Endometrial microvascular endothelial cells (primary cell): ENCODE results near the gene LCLAT1. TPM values are rescaled to one million over a fixed set of nuclear protein-coding genes. Genes with fewer than 3 reads are reported as not detected.
"Not testable (repeated sequence)": the region's sequence is repeated elsewhere in the genome, so short reads cannot be mapped to it uniquely, and the experiment has no call there.

Source experiments
- in situ Hi-C: cut with HindIII; loops from 2 replicates; pipeline ENCODE4 v1.10.0; 2017; ENCODE audit warnings: low sequenced_read_pairs, low pct_unique_long_range_greater_than_20kb; ENCODE audit errors: inconsistent ontology term
- total RNA-seq: library from RNA; depleted of rRNA; stranded (reverse); fragments of >200 nt; gene quantifications from one replicate; pipeline ENCODE4 v1.2.3, GENCODE V29; 2015; ENCODE audit errors: inconsistent ontology term

Gene LCLAT1
- total RNA-seq, 1 donor from 2014 or later = 16.8 TPM

GRCh38 chr2:30503695-30504052 is 56.6 kb downstream of the LCLAT1 start:
- in situ Hi-C loops = no loop called here

GRCh38 chr2:30504731-30505130 is 57.7 kb downstream of the LCLAT1 start:
- in situ Hi-C loops = no loop called here

GRCh38 chr2:30505500-30506180 is 58.6 kb downstream of the LCLAT1 start:
- in situ Hi-C loops = no loop called here

GRCh38 chr2:30507460-30507859 is 60.4 kb downstream of the LCLAT1 start:
- in situ Hi-C loops = not testable (repeated sequence)

GRCh38 chr2:30509716-30510115 is 62.7 kb downstream of the LCLAT1 start:
- in situ Hi-C loops = no loop called here

- in situ Hi-C loops = no loop called here
Observed at GRCh38 chr2:30510409-30510808, 63.4 kb downstream of the LCLAT1 start.

GRCh38 chr2:30511122-30512083 is 64.4 kb downstream of the LCLAT1 start:
- in situ Hi-C loops = no loop called here

- in situ Hi-C loops = no loop called here
Observed at GRCh38 chr2:30512243-30512886, 65.3 kb downstream of the LCLAT1 start.

- in situ Hi-C loops = not testable (repeated sequence)
Observed at GRCh38 chr2:30513649-30514048, 66.6 kb downstream of the LCLAT1 start.

GRCh38 chr2:30514134-30514847 is 67.2 kb downstream of the LCLAT1 start:
- in situ Hi-C loops = no loop called here

GRCh38 chr2:30514848-30515435 is 67.9 kb downstream of the LCLAT1 start:
- in situ Hi-C loops = no loop called here

GRCh38 chr2:30516166-30516565 is 69.1 kb downstream of the LCLAT1 start:
- in situ Hi-C loops = no loop called here

GRCh38 chr2:30519796-30520195 is 72.8 kb downstream of the LCLAT1 start:
- in situ Hi-C loops = no loop called here

- in situ Hi-C loops = no loop called here
Observed at GRCh38 chr2:30522421-30522820, 75.4 kb downstream of the LCLAT1 start.

GRCh38 chr2:30527411-30527810 is 80.4 kb downstream of the LCLAT1 start:
- in situ Hi-C loops = no loop called here

- in situ Hi-C loops = no loop called here
Observed at GRCh38 chr2:30527859-30528258, 80.8 kb downstream of the LCLAT1 start.

- in situ Hi-C loops = no loop called here
Observed at GRCh38 chr2:30530346-30530745, 83.3 kb downstream of the LCLAT1 start.

GRCh38 chr2:30541680-30542079 is 94.6 kb downstream of the LCLAT1 start:
- in situ Hi-C loops = no loop called here

- in situ Hi-C loops = no loop called here
Observed at GRCh38 chr2:30545875-30546274, 98.8 kb downstream of the LCLAT1 start.
